ENCODE data around the gene SORBS2.

DNA sequence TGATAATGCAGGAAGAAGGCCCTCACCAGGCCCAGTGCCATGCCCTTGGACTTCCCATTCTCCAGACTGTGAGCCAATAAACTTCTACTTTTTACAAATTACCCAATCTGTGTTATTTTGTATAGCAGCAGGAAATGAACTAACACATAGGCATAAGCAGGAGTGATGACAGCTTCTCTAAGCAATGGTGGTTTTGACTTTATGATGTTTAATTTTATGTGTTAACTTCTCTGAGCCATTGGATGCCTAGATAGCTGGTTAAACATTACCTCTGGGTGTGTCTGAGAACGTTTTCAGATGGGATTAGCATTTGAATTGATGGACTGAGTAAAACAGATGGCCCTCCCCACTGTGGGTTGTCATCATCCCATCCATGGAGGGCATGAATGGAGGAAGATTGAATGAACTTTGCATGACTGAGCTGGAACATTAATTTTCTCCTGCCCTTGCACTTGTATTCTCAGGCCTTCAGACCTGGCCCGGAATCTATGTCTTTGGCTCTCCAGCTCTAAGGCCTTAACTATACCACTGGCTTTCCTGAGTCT is 262.8 kb downstream of the SORBS2 start:
- no peak for TF ChIP-seq TEAD4 (CRISPR knock-in tag; IDR thresholded peaks at IDR 0.05)
- TF ChIP-seq CTCF (IDR thresholded peaks at IDR 0.05), result no peak
- TF ChIP-seq ATF6 (CRISPR knock-in tag; IDR thresholded peaks at IDR 0.05), result no peak
- TF ChIP-seq ZBTB21 (CRISPR knock-in tag; IDR thresholded peaks at IDR 0.05; ENCODE audit: borderline replicate concordance), result no peak

All from WTC11 (cell line).